ENCODE results near the gene RNF144A.

RNF144A gene

DNA sequence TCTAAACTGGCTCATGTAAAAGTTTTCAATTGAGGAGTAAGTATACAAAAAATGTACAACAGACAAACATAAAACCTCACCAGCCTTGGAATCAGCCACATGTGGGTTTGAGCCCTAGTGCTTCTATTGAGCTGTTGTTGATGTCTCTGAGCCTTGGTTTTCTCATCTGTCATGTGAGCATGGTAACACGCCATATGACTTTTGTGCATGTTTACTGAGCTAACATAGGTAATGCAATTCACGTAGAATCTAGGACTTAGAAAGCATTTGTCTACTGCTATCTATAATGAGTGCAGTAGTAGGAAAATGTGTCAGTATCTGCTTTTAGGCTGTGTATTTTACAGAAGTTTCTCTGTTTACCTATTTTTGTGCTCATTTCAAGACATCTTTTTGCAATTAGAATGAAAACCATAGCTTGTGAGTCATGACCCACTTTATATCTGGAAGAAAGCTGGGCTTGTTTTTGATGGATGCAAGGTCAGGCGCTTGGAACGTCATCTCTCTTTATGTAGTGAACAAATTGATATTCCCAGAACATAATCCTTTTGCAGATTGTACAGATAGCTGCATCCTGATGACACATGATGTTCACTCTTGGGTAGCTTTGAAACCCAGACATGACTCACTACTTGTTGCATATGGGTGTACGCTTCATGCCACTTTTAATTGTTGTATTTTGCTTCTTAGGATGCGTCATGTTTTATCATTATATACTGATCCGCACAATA, 94.3 kb downstream of the RNF144A start:
- DNase-seq = no peak

DNA sequence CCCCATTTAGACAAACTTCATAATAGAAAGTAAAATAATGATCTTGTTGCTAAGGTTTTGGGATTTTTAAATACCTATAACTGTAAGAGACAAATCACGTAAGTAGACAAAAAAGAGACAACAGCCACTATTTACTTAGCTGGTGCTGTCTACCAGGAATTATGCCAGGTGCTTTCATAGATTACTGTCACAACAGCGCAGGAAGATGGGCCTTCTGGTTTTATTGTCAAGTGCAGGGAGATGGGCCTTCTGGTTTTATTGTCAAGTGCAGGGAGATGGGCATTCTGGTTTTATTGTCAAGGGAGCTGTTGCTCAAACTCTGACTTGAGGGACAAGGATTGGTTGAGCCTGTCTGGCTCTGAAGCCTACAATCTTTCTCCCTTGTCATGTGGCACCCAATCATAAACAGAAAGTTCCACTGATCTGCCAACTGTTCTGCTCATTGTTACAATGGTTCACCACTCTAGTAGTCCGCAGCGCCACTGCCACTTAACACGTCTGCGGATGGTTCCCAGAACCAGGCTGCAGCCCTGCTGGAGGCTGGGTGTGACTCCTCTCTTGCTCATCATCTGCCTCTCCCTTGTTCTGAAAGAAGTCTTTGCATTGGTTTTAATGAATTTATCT, 95.0 kb downstream of the RNF144A start:
- DNase-seq = no peak

DNA sequence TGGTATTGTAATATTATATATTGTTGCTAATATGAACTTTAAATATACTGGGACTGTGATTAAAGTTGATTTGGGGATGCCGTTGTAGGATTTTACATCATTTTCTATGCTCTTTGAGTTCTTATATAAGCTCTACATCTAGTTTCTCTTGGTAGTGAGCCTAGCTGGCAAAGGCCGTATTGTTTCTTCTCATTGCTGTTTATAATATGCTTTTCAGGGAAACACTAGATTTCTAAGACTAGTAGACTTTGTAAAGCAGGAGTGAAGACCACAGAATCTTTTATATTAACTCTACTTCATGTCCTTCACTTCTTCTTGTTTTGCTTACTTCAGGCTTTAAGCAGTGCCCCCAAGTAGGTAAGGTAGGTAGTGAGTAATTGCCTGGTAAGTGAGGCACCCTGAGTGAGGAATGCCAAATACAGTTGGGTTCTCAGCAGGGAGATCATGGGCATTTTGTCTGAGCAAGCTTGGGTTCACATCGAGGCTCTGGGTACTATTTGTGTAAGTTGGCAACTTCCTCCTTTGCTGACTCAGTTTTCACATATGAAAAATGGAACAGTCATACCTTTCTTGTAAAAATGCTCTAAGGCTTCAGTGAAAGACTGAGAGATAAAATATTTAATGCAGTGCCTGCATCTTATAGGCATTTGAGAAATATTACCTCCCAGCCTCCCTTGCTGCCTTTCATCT, 96.4 kb downstream of the RNF144A start:
- no peak for DNase-seq

DNA sequence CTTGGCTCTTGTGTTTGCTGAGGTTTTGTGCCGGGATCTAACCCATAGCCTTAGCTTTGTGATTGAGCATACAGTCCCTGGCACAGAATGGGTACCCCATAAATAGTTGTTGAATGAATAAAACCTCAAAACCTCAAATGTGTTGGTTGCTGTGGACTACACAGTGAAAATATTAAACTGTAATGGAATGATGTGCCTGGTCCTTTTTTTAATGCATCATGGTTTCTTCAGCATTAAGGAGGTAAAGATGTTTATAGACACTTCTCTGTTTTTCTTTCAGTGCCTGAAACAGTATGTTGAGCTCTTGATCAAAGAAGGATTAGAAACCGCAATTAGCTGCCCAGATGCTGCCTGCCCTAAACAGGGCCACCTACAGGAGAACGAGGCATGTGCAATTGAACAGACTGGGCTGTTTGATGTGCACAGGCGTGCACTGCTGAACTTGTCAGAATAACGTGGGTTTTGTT, 97.0 kb downstream of the RNF144A start:
- DNase-seq = no peak

DNA sequence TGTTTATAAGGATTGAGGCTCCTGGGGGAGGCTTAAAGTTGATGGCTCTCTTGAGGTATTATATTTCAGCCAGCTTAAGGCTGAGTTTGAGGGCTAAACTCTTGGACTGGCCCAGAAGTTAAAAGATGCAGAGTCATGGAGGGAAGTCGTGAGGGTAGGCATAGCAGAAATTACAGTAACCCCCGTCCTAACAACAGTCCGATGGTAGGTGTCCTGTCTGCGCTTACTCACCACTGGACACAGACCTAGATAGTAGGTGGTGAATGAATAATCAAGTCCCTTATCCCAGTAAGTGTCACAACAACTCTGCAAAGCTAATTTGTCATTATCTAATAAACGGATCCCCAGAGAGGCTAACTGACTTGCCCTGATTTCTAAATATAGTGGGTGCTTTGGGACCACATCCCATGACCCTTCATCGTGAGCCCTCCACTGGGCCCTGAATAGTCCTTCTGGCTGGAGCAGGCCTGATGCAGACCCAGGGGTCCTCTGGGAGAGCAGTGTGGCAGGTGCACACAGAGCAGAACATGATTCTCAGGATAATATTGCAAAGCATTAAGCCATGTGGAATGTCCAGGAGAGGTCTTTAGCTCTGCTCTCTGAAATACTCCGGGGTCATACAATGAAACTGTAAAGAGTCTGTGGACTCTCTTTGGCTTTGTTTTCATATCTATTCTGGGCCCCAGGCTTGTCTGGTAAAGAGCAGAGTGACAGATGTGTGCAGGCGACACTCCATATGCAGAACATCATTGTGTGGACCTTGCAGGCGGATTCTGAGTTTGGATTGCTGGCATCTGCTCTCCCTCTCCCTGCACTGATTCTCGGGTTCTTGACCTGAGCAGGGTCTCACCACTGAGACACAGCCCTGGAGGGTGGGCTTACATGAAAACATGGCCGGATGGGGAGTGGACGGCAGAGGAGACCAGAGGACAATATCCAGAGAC, 98.1 kb downstream of the RNF144A start:
- no peak for DNase-seq

DNA sequence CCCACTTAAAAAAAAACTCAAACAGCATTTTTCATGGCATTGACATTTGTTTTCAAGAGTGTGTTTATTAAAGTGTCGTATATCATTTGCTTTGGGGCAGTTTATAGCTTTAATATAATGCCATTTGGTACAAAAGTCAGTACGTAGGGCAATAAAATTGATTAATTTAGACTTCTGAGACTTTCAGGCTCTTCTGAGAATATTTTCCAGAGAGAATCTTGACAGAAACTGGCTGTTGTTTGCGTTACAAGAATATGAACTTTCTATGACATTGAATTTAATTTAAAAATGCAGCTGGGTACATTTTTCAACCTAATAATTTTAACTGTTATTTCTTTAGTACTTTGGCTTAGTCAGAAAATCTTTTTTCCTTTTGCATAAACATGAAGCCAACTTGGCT, 98.9 kb downstream of the RNF144A start:
- no peak for DNase-seq

DNA sequence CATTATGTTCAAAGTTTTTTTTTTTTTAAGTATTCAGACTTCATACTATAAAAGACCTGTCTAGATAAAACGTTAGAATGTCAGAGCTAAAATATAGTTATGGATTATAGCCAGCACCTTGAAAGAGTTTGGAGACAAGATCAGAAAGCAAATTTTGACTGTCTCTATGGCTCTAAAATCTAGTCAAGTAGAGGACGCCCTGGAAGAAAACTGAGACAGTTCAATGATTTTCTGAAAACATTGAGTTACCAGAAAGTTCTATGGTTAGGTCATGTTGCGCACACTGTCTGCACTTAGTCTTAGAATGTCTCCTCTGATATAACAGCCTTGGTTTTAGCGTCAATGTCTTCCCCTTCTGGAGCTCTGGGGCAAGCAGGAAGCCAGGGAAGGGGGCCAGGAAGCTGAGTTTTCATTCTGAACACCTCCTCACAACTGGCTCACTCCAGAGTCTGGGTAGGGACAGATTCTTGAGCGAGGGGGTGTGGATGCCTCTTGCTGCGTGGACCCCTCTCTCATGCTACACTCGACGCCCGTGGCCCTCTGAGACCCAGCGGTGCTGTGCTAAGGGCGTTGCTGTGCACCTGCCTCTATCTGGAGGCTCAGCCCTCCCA, 99.5 kb downstream of the RNF144A start:
- DNase-seq = no peak

DNA sequence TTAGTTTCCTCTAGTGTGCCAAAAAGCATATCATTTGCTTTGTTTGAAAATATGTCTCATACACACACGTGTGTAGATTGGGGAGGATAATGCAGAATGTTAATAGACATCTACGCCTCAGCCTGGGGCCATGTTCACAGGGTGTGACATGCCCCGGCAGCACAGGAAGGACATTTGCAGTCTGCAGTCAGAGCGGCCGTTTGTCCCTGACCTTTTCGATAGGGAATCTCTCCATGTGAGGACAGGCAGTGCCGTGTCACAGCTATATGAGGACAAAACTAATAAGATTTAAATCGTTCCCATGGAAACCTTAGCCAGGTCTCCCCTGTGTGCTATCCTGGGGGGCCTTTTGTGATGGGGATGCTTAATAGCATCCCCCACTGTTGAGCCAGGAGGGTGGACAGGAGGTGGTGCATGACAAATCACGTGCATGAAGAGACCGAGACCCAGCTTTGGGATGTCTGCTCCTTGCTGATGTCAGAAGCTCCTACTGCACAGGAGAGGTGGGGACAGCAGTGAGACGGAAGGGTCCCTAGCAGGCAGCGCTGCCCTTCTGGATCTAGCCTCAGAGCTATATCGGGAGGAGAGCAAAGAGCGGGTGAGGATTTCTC, 100.6 kb downstream of the RNF144A start:
- DNase-seq = no peak

DNA sequence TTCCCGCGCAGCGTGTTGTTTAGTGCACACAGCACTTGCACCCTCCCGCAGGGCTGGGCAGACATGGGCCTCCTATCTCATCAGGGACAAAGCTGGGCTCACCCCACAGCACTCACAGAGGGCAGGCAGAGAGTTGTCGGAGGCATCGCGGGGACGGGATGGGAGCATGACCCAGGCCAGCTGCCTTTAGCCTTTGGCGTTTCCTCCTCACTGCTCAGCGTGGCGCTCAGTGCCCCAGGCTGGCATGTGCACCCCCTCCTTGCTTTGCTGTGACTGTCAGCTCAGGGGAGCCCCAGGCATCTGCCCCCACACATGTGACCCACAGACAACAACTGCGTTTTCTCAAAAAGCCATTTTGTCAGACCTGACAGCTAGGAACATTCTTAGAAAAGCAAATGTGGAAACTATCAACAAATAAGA, 101.1 kb downstream of the RNF144A start:
- no peak for DNase-seq

DNA sequence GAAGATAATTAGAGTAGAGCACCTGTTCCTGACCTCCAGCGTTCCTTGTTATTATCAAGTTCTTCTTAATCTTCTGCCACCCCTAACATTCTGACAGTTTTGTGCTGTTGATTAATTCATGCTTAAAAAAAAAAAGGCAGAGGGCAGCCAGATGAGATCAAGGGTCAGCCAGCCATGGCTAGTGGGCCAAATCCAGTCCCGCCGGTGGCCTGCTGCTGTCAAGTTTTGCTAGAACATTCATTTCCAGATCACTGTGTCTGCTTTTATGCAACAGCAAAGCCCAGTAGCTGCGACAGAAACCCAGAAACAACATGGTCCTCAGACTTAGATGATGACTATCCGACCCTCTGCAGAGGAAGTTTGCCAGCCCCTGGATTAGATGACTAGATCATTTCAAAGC, 101.6 kb downstream of the RNF144A start:
- no peak for DNase-seq

DNA sequence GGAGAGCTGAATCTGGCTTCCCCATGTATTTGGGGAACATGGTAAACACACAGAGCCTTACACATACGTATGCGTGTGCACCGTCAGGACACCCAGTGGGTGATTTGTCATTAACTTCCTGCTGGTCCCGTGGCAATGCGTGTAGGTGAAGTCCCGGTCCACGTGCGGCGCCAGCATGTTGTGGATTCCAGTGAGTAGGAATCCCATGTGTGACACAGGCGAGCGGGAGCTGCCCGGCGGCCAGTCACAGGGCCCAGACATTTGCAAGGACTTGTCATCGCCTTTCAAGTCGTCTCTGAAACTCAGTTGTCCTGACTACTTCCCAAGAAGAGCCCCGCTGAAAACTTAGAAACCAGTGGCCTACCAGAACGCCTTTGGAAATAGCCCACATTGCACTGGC, 102.0 kb downstream of the RNF144A start:
- no peak for DNase-seq

DNA sequence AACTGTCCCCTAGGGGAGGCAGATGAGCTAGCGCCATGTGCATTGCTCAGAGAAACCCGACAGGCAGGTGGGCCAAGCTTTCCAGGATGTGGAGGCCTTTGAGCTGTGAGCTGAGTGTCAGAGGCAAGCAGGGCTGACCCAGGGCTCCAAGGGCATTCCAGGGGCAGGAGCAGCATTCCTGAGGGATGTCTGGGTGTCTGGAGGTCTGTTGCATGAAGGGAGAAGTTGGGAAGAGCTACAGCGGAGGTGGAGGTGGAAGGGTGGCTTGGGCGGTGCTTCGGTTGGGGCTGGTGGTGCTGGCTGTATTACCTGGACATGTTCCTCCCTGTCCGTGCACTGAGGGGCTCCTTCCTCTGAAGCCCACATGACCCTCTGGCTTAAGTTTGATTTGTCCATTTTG, 102.8 kb downstream of the RNF144A start:
- DNase-seq = no peak

DNA sequence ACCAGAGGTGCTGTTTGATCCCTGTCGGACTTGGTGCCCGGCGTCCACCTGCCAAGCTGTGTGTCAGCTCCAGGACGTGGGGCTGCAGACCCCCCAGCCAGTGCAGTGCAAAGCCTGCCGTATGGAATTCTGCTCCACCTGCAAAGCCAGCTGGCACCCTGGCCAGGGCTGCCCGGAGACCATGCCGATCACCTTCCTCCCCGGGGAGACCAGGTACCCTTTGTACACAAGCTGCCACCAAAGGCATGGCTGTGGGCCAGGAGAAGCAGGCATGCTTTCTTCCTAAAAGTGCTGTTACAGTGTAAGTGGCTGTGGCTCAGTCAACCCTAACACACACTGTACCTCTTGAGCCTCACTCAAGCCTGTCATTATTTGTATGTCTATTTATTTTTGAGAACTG, 103.3 kb downstream of the RNF144A start:
- DNase-seq = no peak

DNA sequence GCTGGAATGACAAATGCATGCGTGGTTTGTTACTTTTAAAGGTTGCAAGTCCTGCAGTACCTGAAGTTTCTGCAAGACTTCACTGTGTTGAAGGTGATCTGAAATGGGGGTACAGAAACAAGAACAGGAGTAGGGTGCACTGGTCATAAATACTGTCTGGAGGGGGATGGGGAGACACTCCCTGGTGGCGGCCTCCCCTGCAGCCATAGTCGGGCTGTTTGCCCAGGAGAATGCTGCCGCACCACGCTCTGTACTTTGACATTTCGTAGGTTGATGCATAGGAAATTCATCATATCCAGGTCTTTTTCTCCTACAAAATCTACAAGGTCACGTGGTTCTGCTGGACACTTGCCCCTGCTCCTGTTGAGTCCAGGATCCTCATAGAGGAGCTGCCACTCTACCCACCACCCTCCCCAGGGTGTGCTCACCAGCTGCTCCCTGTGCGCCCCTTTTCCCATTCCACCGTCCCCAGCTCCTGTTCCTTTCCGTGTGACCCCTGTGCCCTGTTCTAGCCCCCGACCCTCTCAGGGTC, 103.8 kb downstream of the RNF144A start:
- no peak for DNase-seq

DNA sequence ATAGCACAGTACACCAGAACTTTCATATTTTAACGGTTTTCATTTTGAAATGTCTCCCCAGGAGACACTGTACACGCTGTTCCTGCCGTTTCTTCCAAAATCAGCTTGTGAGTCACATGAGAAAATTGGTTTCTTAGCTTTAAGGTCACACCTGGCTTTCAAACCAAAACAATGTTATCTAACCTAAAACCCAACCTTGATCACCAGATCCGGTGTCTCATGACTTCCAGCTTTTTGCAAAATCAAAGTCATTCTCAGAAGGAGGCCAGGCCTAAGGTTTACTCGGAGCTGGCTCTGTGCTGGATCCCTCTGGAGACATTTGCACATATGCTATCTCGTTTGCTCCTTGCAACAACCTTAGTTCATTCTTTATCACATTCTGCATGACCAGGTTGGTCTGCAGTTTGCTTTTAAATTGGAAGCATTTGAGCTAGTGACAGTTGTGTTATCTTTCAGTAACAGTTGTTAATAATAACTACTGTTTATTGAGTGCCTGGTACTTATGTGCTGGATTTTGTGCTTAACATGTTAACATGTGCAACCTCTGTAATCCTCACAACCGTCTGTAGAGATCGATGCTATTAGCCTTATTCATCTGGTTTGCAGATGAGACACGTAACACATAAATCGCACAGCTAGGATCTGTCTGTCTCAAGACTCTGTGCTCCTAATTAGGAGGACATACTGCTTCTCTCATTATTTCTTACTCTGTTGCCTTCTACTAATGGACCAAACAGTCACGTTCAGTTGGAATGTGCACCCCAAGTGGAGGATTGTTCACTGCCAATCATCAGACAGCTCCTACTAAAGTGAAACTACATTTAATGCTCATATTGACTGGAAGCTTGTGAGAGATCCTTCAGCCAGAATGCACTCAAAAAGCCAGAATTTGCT, 105.5 kb downstream of the RNF144A start:
- no peak for DNase-seq

DNA sequence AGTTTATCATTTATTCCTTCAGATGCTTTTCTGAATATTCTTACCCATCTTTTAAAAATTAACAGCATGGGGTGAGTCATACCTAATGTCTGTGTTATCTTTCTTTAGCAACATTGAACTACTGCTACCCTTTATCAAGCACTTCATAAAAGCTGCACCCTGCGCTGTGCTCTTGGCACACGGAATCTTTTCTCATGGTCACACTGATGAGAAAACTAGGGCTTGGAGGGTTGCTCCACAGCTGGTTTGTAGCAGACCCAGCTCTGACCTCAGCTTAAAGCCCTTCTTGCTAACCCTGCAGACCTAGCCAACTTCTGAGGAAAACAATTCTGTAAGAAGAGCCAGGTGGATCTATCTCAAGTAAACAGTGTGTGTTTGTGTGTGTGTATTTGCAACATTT, 106.3 kb downstream of the RNF144A start:
- DNase-seq = no peak

DNA sequence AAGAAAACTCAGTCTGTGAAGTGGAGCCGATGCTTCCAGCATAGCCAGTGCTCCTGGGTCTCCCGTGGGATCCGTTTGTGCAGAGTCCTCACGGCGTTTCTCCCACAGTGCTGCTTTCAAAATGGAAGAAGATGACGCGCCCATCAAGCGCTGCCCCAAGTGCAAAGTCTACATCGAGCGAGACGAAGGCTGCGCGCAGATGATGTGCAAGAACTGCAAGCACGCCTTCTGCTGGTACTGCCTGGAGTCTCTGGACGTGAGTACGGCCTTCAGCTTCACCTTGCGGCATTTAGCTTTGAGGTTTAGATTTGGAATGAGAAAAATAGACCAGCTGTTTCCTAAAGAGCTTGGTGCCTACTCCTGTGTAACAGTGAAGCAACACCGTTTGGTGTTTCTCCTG, 107.0 kb downstream of the RNF144A start:
- no peak for DNase-seq

DNA sequence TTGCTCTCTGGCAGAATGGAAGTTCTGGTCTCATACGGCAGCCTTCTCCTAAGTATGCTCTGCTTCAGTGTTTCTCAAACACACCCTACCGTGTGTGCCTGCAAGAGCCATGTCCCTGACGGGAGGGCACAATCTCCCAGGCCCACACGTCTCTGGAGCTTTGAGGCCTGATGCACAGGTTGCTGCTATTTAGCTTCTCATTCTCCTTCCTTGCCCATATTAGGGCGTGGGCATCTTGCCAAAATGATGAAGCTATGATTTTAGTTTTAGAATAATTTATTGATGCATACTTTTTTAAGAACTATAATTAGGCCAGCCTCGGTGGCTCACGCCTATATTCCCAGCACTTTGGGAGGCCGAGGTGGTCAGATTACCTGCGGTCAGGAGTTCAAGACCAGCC, 107.9 kb downstream of the RNF144A start:
- no peak for DNase-seq

DNA sequence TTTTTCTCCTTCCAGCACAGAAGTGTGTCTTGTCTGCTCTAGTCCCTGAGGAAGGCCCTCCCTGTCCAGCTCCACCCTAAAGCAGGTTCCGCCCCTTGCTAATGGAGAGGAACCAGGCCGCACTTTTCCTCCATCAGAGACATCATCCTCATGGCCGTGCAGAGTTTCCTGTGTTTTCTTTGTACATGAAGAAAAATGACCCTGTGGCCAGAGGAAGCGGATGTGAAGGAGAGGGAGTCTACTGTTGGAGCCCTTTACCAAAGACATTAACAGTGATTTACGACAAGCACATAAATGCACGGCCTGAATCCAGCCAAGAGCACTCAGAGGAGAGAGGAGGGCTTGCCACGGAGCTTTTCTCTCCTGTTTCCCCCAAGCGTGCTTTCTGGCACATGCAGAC, 109.5 kb downstream of the RNF144A start:
- DNase-seq = peak; percentile 63

DNA sequence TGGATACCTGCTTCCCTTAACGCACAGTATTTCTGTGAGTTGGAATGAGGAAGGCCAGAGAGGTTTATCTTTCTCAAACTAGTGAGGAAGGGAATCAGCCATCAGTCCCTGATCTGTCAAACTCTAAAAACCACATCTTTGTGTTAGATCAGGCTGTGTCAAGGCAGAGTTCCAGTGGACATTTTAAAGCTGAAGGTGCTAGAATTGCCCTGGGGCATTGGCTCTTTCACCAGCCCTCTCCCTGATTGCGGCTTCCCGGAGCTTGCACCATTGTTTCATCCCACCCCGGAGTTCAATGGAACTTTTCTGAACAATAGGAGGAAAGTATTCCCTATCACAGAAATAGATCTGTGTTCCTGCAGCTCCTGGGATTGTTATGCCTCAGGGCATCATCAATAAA, 110.2 kb downstream of the RNF144A start:
- no peak for DNase-seq

All from NCI-H2081 treated with DMSO at 0.1 percent for 48 hours (cell line).